ENCODE data around the gene ZBTB47. TPM values are rescaled to one million over a fixed set of nuclear protein-coding genes. Genes with fewer than 3 reads are reported as not detected.

ZBTB47 gene
- total RNA-seq, 3 donors from 2014 or later (not counting 1 experiment from before 2014, with no cell fraction given): 2.1 to 3.0 (median 3.0) TPM

DNA sequence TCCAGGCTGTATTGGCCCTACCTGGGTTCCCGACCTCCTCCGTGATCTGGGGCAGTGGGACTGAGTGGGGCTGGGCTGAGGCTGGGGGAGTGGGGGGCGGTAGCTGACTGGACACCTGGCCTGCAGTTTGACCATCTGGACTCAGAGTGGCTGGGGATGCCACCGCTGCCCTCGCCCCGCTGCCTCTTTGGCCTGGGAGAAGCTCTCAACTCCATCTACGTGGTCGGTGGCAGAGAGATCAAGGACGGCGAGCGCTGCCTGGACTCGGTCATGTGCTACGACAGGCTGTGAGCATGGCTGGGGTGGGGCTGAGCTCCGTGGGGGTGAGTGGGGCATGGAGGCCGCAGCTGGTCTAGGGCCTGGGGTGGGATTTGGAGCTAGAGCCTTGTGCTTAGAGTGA, 34.5 kb downstream of the ZBTB47 start:
- Mint-ChIP-seq H3K4me3 (no peak overlapping the region), H3K9me3 (no peaks in the 10 kb centered on the region), H3K4me1 (peaks cover 0 to 5% of the 10 kb centered on the region in 2 donors), H3K36me3 (no peaks in the 10 kb centered on the region), H3K27ac (no peak overlapping the region), H3K27me3 (ENCODE audit: low read depth in 2 of 2) (peaks cover 4 to 8% of the 10 kb centered on the region in 2 donors)
- no peak for DNase-seq
- TF ChIP-seq, protein P1, sequence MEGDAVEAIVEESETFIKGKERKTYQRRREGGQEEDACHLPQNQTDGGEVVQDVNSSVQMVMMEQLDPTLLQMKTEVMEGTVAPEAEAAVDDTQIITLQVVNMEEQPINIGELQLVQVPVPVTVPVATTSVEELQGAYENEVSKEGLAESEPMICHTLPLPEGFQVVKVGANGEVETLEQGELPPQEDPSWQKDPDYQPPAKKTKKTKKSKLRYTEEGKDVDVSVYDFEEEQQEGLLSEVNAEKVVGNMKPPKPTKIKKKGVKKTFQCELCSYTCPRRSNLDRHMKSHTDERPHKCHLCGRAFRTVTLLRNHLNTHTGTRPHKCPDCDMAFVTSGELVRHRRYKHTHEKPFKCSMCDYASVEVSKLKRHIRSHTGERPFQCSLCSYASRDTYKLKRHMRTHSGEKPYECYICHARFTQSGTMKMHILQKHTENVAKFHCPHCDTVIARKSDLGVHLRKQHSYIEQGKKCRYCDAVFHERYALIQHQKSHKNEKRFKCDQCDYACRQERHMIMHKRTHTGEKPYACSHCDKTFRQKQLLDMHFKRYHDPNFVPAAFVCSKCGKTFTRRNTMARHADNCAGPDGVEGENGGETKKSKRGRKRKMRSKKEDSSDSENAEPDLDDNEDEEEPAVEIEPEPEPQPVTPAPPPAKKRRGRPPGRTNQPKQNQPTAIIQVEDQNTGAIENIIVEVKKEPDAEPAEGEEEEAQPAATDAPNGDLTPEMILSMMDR (IDR thresholded peaks at IDR 0.05): no peak
- Histone ChIP-seq H3K36me3 (ENCODE audit: control insufficient read depth, insufficient read depth, low read length) (no peaks in the 10 kb centered on the region), H3K27me3 (ENCODE audit: control insufficient read depth, insufficient read depth, low read length) (no peaks in the 10 kb centered on the region), H3K27ac (ENCODE audit: low read length) (no peak overlapping the region), H3K9me3 (ENCODE audit: control insufficient read depth, insufficient read depth, low read length) (no peaks in the 10 kb centered on the region), H3K4me1 (ENCODE audit: control insufficient read depth, insufficient read depth, low read length) (no peaks in the 10 kb centered on the region), H3K4me3 (ENCODE audit: low read length) (no peak overlapping the region)
- ATAC-seq: no peak
- intact Hi-C loops (cut with micrococcal nuclease): no loop called here
- WGBS (ENCODE audit: insufficient coverage): 91% methylated on average over 15 of the region's 15 CpGs

DNA sequence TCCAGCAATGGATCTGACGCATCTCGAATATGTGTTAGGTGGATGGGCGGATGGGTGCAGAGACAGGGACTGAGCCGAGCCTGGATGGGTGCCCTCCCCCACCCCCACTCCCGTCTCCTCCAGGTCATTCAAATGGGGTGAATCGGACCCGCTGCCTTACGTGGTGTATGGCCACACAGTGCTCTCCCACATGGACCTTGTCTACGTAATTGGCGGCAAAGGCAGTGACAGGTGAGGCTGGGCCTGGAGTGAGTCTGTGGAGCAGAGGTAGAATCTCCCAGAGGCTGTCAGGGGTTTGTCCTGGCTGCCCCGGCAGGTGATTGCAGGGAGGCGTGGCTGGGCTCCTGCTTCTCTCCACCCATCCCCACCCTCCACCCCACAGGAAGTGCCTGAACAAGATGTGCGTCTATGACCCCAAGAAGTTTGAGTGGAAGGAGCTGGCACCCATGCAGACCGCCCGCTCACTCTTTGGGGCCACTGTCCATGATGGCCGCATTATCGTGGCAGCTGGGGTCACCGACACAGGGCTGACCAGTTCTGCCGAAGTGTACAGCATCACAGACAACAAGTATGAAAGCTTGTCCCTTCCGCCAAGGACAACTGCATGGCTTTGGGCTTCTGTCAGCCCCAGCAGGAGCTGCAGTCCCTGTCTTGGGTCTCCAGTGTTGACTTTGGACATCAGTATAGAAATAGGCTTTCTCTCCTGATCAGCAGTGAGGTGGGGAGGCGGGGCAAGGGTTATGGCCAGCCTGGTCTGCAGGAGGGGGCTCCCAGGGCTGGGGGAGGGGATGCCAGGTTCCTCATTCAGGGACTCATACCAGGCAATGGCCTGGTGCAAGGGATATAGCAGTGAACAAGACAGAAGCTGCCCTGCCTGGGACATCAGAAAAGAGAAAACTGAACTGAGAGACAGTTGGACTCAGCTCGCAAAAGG, 35.3 kb downstream of the ZBTB47 start:
- WGBS (ENCODE audit: insufficient coverage): 87% methylated on average over 22 of the region's 22 CpGs
- intact Hi-C loops (cut with micrococcal nuclease): no loop called here
- no peaks in the 10 kb centered on the region for H3K27me3 ChIP-seq (ENCODE audit: control insufficient read depth, insufficient read depth, low read length)
- Mint-ChIP-seq H3K27ac (no peak overlapping the region), H3K27me3 (ENCODE audit: low read depth in 2 of 2) (peaks cover 0 to 8% of the 10 kb centered on the region in 2 donors), H3K4me3 (no peak overlapping the region), H3K36me3 (no peaks in the 10 kb centered on the region), H3K4me1 (peaks cover 0 to 5% of the 10 kb centered on the region in 2 donors), H3K9me3 (no peaks in the 10 kb centered on the region)
- DNase-seq: no peak
- H3K9me3 ChIP-seq (ENCODE audit: control insufficient read depth, insufficient read depth, low read length): no peaks in the 10 kb centered on the region
- no peak for ATAC-seq
- TF ChIP-seq, protein P1 (IDR thresholded peaks at IDR 0.05): no peak
- H3K27ac ChIP-seq (ENCODE audit: low read length): no peak overlapping the region
- no peaks in the 10 kb centered on the region for H3K36me3 ChIP-seq (ENCODE audit: control insufficient read depth, insufficient read depth, low read length)
- H3K4me3 ChIP-seq (ENCODE audit: low read length): no peak overlapping the region
- H3K4me1 ChIP-seq (ENCODE audit: control insufficient read depth, insufficient read depth, low read length): no peaks in the 10 kb centered on the region

DNA sequence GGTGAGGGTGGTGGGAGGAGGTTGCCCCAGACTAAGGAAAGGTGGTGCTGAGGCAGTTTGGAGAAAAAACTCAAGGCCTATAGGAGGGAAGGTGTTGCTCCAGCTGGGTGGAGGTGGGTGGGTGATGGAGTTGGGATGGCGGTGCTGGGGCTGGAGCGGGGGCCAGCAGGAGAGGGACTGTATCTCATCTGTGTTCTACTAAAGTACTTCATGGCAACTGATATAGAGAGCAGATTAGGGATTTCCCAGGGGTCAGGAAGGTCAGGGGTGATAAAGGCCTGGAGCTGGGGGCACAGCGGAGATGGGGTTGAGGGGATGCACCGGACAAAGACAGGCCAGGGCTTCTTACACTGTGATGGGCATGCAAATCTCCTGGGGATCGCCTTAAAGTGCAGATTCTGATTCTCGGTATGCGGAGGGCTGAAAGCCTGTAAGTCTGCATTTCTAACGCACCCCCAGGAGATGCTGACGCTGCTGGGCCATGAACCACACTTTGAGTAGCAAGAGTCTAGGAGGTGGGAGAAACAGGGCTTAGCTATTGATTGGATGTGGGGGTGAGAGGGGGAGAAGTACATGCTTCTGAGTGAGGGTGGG, 36.0 kb downstream of the ZBTB47 start:
- DNase-seq: no peak
- WGBS (ENCODE audit: insufficient coverage): 81% methylated on average over 9 of the region's 9 CpGs
- intact Hi-C loops (cut with micrococcal nuclease): no loop called here

More for the DNA sequence above, 36.0 kb downstream of the ZBTB47 start:
- H3K4me3 ChIP-seq (ENCODE audit: low read length): no peak overlapping the region
- no peaks in the 10 kb centered on the region for H3K27me3 ChIP-seq (ENCODE audit: control insufficient read depth, insufficient read depth, low read length)
- no peaks in the 10 kb centered on the region for H3K36me3 ChIP-seq (ENCODE audit: control insufficient read depth, insufficient read depth, low read length)
- Mint-ChIP-seq H3K9me3 (no peaks in the 10 kb centered on the region), H3K27me3 (ENCODE audit: low read depth in 2 of 2) (peaks cover 0 to 8% of the 10 kb centered on the region in 2 donors), H3K4me1 (peaks cover 0 to 5% of the 10 kb centered on the region in 2 donors), H3K36me3 (no peaks in the 10 kb centered on the region), H3K27ac (no peak overlapping the region), H3K4me3 (no peak overlapping the region)
- H3K27ac ChIP-seq (ENCODE audit: low read length): no peak overlapping the region
- TF ChIP-seq, protein P1 (IDR thresholded peaks at IDR 0.05): no peak
- H3K4me1 ChIP-seq (ENCODE audit: control insufficient read depth, insufficient read depth, low read length): no peaks in the 10 kb centered on the region
- no peak for ATAC-seq
- H3K9me3 ChIP-seq (ENCODE audit: control insufficient read depth, insufficient read depth, low read length): no peaks in the 10 kb centered on the region

All from natural killer cell (primary cell).